H1 (cell line): Measurements from ENCODE around the gene CELSR1. TPM values are rescaled to one million over a fixed set of nuclear protein-coding genes. Genes with fewer than 3 reads are reported as not detected.

Experiments used
- CTCF ChIA-PET: fragments of 300-600 bp; sonication (Branson Sonifier 250); formaldehyde crosslinking; loops from one replicate; lab custom pipeline; 2021; ENCODE audit not compliant: partially characterized antibody; lab: Charles Lee
- POLR2A ChIA-PET: fragments of 300-600 bp; sonication (Branson Sonifier 250); formaldehyde crosslinking; loops from one replicate; lab custom pipeline; 2021; ENCODE audit warnings: inconsistent platforms; ENCODE audit not compliant: partially characterized antibody; lab: Charles Lee
- DNase-seq, 2 experiments: peaks; one replicate each; pipeline versions ENCODE4 v3.0.0 to v3.0.0-alpha.2; 2010 to 2022; ENCODE audit warnings: low spot score in 2 of 2, low read depth in 1 of 2, mixed read lengths in 1 of 2
- FAIRE-seq: peaks from 2 replicates; lab custom pipeline; 2011; peaks lifted over from hg19 to GRCh38; lab: Jason Lieb, UNC
- H2AFZ ChIP-seq: 2 replicates; pipeline ENCODE4 v1.8.1; 2012; ENCODE audit warnings: low read length, inconsistent platforms
- H2AK5ac ChIP-seq: 2 replicates; pipeline ENCODE4 v1.6.1; 2013; ENCODE audit warnings: low read depth, low read length
- H2BK120ac ChIP-seq: replicated peaks from 2 replicates; pipeline ENCODE3; 2013; ENCODE audit warnings: low read depth, low read length, inconsistent platforms
- H2BK12ac ChIP-seq: 2 replicates; pipeline ENCODE4 v1.6.1; 2013; ENCODE audit warnings: low read depth, low read length
- H2BK15ac ChIP-seq: 2 replicates; pipeline ENCODE4 v1.6.1; 2013; ENCODE audit warnings: low read length
- H2BK20ac ChIP-seq: 2 replicates; pipeline ENCODE4 v1.6.1; 2013; ENCODE audit warnings: low read length
- H2BK5ac ChIP-seq: 2 replicates; pipeline ENCODE4 v1.6.1; 2013; ENCODE audit warnings: low read depth, low read length
- H3K14ac ChIP-seq: 2 replicates; pipeline ENCODE4 v1.6.1; 2013; ENCODE audit warnings: inconsistent platforms; ENCODE audit not compliant: insufficient read length
- H3K18ac ChIP-seq: 2 replicates; pipeline ENCODE4 v1.6.1; 2013; ENCODE audit warnings: low read length; ENCODE audit errors: extremely low read depth
- H3K23ac ChIP-seq: 2 replicates; pipeline ENCODE4 v1.6.1; 2013; ENCODE audit warnings: inconsistent platforms; ENCODE audit not compliant: insufficient read length
- H3K23me2 ChIP-seq: 2 replicates; pipeline ENCODE4 v1.6.1; 2013; ENCODE audit warnings: low read depth, low read length
- H3K27ac ChIP-seq: 2 replicates; pipeline ENCODE4 v1.6.1; 2011; ENCODE audit warnings: low read depth, low read length, inconsistent platforms
- H3K27me3 ChIP-seq, 4 experiments: replicated peaks in 1 of 4; 1 replicate in 1 of 4; 2 replicates in 3 of 4; pipeline versions ENCODE4 v1.6.1 to v1.8.1; 2011 to 2013; ENCODE audit warnings: low read length in 3 of 4, mild to moderate bottlenecking in 3 of 4, inconsistent platforms in 2 of 4, mixed read lengths in 2 of 4, moderate library complexity in 1 of 4; ENCODE audit not compliant: control insufficient read depth in 3 of 4, insufficient read depth in 3 of 4; ENCODE audit errors: extremely low read depth in 1 of 4
- H3K36me3 ChIP-seq, 4 experiments: 2 replicates each; pipeline versions ENCODE4 v1.6.1 to v1.8.1; 2011 to 2013; ENCODE audit warnings: mild to moderate bottlenecking in 4 of 4, low read length in 3 of 4, moderate library complexity in 2 of 4, control low read depth in 1 of 4, inconsistent platforms in 1 of 4; ENCODE audit not compliant: insufficient read depth in 4 of 4, control insufficient read depth in 2 of 4
- H3K4ac ChIP-seq: replicated peaks from 2 replicates; pipeline ENCODE3; 2013; ENCODE audit warnings: low read length, low read depth, mixed read lengths, inconsistent platforms; ENCODE audit not compliant: insufficient read length
- H3K4me1 ChIP-seq, 4 experiments: replicated peaks in 1 of 4; 1 replicate in 1 of 4; 2 replicates in 3 of 4; pipeline versions ENCODE4 v1.6.1 to v1.8.1; 2011 to 2013; ENCODE audit warnings: low read length in 3 of 4, inconsistent platforms in 2 of 4, mixed read lengths in 1 of 4; ENCODE audit not compliant: insufficient read depth in 4 of 4, control insufficient read depth in 3 of 4
- H3K4me2 ChIP-seq, 2 experiments: 2 replicates each; pipeline versions ENCODE4 v1.6.1 to v1.8.1; 2011 to 2013; ENCODE audit warnings: low read depth in 2 of 2, low read length in 2 of 2, control low read depth in 1 of 2, inconsistent platforms in 1 of 2, mild to moderate bottlenecking in 1 of 2; ENCODE audit not compliant: insufficient read depth in 1 of 2
- H3K4me3 ChIP-seq, 4 experiments: fragments of 200-600, 300-600 bp in 1 of 4; sonication (generic), shearing (Covaris generic), sonication (Bioruptor Twin) in 1 of 4; 2 replicates each; pipeline versions ENCODE4 v1.5.1 to v1.8.1; 2011 to 2016; ENCODE audit warnings: low read length in 4 of 4, low read depth in 3 of 4, control low read depth in 2 of 4, inconsistent platforms in 2 of 4, mild to moderate bottlenecking in 2 of 4, mixed read lengths in 1 of 4, moderate library complexity in 1 of 4; ENCODE audit not compliant: insufficient read depth in 2 of 4; ENCODE audit errors: extremely low read depth in 1 of 4
- H3K56ac ChIP-seq: replicated peaks from 2 replicates; pipeline ENCODE3; 2013; ENCODE audit warnings: low read depth, mild to moderate bottlenecking, mixed read lengths, low read length, inconsistent platforms; ENCODE audit not compliant: insufficient read length
- H3K79me1 ChIP-seq: 2 replicates; pipeline ENCODE4 v1.6.1; 2013; ENCODE audit warnings: low read depth, low read length, control low read depth
- H3K79me2 ChIP-seq, 2 experiments: 2 replicates each; pipeline versions ENCODE4 v1.6.1 to v1.8.1; 2012 to 2013; ENCODE audit warnings: low read length in 2 of 2, mild to moderate bottlenecking in 2 of 2, inconsistent platforms in 1 of 2; ENCODE audit not compliant: insufficient read depth in 2 of 2, control insufficient read depth in 1 of 2
- H3K9ac ChIP-seq, 4 experiments: replicated peaks in 1 of 4; 1 replicate in 1 of 4; 2 replicates in 3 of 4; pipeline versions ENCODE4 v1.6.1 to v1.8.1; 2011 to 2013; ENCODE audit warnings: low read depth in 3 of 4, low read length in 3 of 4, control low read depth in 2 of 4, mild to moderate bottlenecking in 2 of 4, moderate library complexity in 2 of 4, inconsistent platforms in 1 of 4; ENCODE audit errors: extremely low read depth in 1 of 4
- H3K9me3 ChIP-seq, 2 experiments: 2 replicates each; pipeline versions ENCODE4 v1.6.1 to v1.8.1; 2012 to 2013; ENCODE audit warnings: mild to moderate bottlenecking in 2 of 2, moderate library complexity in 2 of 2, control low read depth in 1 of 2, inconsistent platforms in 1 of 2, low read depth in 1 of 2, low read length in 1 of 2, mixed read lengths in 1 of 2; ENCODE audit not compliant: insufficient read depth in 2 of 2
- H4K20me1 ChIP-seq, 2 experiments: replicated peaks in 1 of 2; 2 replicates each; pipeline versions ENCODE3 to v1.8.1; 2011 to 2013; ENCODE audit warnings: inconsistent platforms in 2 of 2, low read length in 2 of 2, mild to moderate bottlenecking in 1 of 2; ENCODE audit not compliant: insufficient read depth in 2 of 2, control insufficient read depth in 1 of 2
- H4K5ac ChIP-seq: 2 replicates; pipeline ENCODE4 v1.6.1; 2013; ENCODE audit warnings: low read length, low read depth, mixed read lengths, inconsistent platforms; ENCODE audit not compliant: insufficient read length
- H4K8ac ChIP-seq: 2 replicates; pipeline ENCODE4 v1.8.0; 2013; ENCODE audit warnings: mild to moderate bottlenecking, moderate library complexity, low read length, inconsistent platforms; ENCODE audit not compliant: insufficient read depth; ENCODE audit errors: extremely low read depth
- H4K91ac ChIP-seq: replicated peaks from 2 replicates; pipeline ENCODE3; 2013; ENCODE audit warnings: low read length, mixed read lengths, inconsistent platforms; ENCODE audit not compliant: insufficient read length
- CREB1 ChIP-seq: IDR thresholded peaks from 2 replicates; pipeline ENCODE4 v1.6.1; 2012; ENCODE audit warnings: inconsistent platforms
- EZH2 ChIP-seq: fragments of 200-600 bp; sonication (generic); IDR thresholded peaks from 2 replicates; pipeline ENCODE4 v1.7.1; 2012; ENCODE audit warnings: low read depth, mild to moderate bottlenecking, moderate library complexity, low read length, inconsistent platforms; ENCODE audit not compliant: severe bottlenecking
- GABPA ChIP-seq: IDR thresholded peaks from 2 replicates; pipeline ENCODE4 v1.6.1; 2011; ENCODE audit warnings: mild to moderate bottlenecking, low read length, moderate library complexity, borderline replicate concordance; ENCODE audit not compliant: insufficient read depth
- HDAC6 ChIP-seq: IDR thresholded peaks from one replicate; pipeline ENCODE4 v1.7.1; 2012; ENCODE audit warnings: low read depth, mild to moderate bottlenecking, inconsistent platforms, low read length, moderate library complexity
- KDM4A ChIP-seq: IDR thresholded peaks from one replicate; pipeline ENCODE4 v1.7.1; 2012; ENCODE audit warnings: low read depth, mild to moderate bottlenecking, moderate library complexity, low read length, inconsistent platforms; ENCODE audit not compliant: severe bottlenecking
- RAD21 ChIP-seq, 2 experiments: IDR thresholded peaks in 1 of 2; conservative IDR thresholded peaks in 1 of 2; 2 replicates each; pipeline ENCODE4 v1.6.1; 2011; ENCODE audit warnings: low read depth in 2 of 2, low read length in 2 of 2, improper control_type of control experiment in 1 of 2, inconsistent platforms in 1 of 2, mild to moderate bottlenecking in 1 of 2, moderate library complexity in 1 of 2
- SUZ12 ChIP-seq: fragments of 200-600 bp; sonication (generic); IDR thresholded peaks from 2 replicates; pipeline ENCODE4 v1.6.1; 2012; ENCODE audit warnings: mild to moderate bottlenecking, inconsistent platforms, low read length, moderate library complexity, mixed read lengths
- WGBS, 2 experiments: shearing (Covaris generic) in 1 of 2; methylation state at CpG; one replicate each; pipeline versions ENCODE4 v1.1.6 to v1.1.7; 2013 to 2015; ENCODE audit warnings: low lambda C conversion rate in 2 of 2, mixed read lengths in 2 of 2, inconsistent platforms in 1 of 2, low coverage in 1 of 2, missing lambda C conversion rate in 1 of 2; ENCODE audit not compliant: insufficient replicate concordance in 2 of 2, insufficient coverage in 1 of 2, insufficient read length in 1 of 2; ENCODE audit errors: extremely low coverage in 1 of 2, missing lambda C conversion rate in 1 of 2; 5-methylcytosine and 5-hydroxymethylcytosine counted together
- polyA plus RNA-seq, 7 experiments: library from polyadenylated mRNA; depleted of rRNA in 3 of 7; stranded (reverse) in 5 of 7; unstranded in 2 of 7; fragments of >200 nt in 5 of 7; fragments of 200-250 nt in 2 of 7; gene quantifications; 1 replicate in 5 of 7; 2 replicates in 1 of 7; 4 replicates in 1 of 7; pipeline versions ENCODE4 v1.2.1 to v1.2.3, GENCODE V29; 2011 to 2013; ENCODE audit warnings: missing spikeins in 2 of 7, mixed read lengths in 2 of 7
- total RNA-seq: library from RNA; stranded (reverse); fragmentation: NEBNext Ultra II Directional; extraction: Animal tissue kit (Norgen Biotek cat#: 25700); gene quantifications from 2 replicates; pipeline ENCODE4 v1.2.1, GENCODE V29; 2021
- TF ChIP-seq, protein P1 (sequence below): IDR thresholded peaks from 2 replicates; pipeline ENCODE4 v1.6.1; 2011; ENCODE audit warnings: low read length, improper control_type of control experiment

CELSR1 gene
- total and polyA plus RNA-seq, 2 of the 8 experiments (the other 6 are each of a cell fraction or from before 2014, with no cell fraction given): 9.0 to 12.4 TPM

DNA sequence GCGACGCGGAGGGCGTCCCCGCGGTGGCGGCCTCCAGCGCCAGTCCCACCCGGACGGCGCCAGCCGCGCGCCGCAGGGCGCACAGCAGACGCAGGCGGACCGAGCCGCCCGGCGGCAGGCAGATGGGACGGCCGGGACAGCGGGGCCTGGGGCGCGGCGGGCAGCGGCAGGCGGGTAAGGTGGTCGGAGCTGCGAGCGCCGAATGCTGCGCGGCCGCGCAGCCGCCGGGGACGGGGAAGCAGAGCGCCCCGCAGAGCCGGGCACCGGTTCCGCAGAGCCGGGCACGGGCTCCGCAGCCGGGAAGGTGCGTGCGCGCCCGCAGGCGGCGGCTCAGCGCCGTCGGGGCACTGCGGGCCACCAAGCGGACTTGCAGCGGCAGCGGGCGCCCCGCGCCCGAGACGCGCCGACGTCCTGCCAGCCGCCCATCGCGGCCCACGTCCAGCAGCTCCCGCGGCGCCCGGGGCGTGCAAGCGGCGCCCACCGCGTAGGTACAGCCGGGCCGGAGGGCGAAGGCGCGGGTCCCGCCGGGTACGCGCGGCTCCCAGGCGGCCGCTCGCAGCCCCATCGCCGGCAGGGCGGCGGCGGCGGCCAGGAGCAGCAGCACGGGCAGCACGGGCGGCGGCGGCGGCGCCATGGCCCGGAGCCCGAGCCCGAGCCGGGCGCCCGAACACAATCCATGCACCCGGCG is 739 bp downstream of the CELSR1 start:
- peak overlapping the region; percentile 35 to 70 (median 37); a peak in 7 of 8 replicates for H3K4me3 ChIP-seq
- POLR2A ChIA-PET: interaction anchor here (1.2 to 2.2 kb wide), 9 partner anchors 15 to 178 kb away, joined by 3 to 8 read pairs (median 3); no protein-coding TSS in a partner anchor
- H3K18ac ChIP-seq: no peak overlapping the region
- H3K79me2 ChIP-seq: peaks cover 0 to 2% of the 10 kb centered on the region in 2 experiments; a peak in 1 of 4 replicates
- peak overlapping the region in 1 of 4 experiments; percentile 68; a peak in 2 of 7 replicates for H3K9ac ChIP-seq
- H3K23ac ChIP-seq: no peak overlapping the region
- no peak overlapping the region for H2BK12ac ChIP-seq
- H2BK5ac ChIP-seq: no peak overlapping the region
- no peak overlapping the region for H4K91ac ChIP-seq
- no peak overlapping the region for H3K56ac ChIP-seq
- 4% methylated on average over 66 of the region's 118 CpGs; no CpG with 5 or more reads in 1 of the 2 experiments for WGBS, 2 experiments
- H3K36me3 ChIP-seq: peaks cover 0 to 21% (median 6%) of the 10 kb centered on the region in 4 experiments; a peak in 5 of 8 replicates
- H4K5ac ChIP-seq: no peak overlapping the region
- H3K4me2 ChIP-seq: peak overlapping the region; percentile 58 to 76
- no peak overlapping the region for H2BK15ac ChIP-seq
- TF ChIP-seq GABPA (no peak), HDAC6 (no peak), CREB1 (no peak), RAD21 (IDR thresholded peaks at IDR 0.05 in 1 of 2, conservative IDR thresholded peaks at IDR 0.05 in 1 of 2; ENCODE audit: low read depth in 2 of 2, low read length in 2 of 2) (no peak), EZH2 (peak; percentile 37), KDM4A (peak; percentile 84), SUZ12 (0 out of 2 replicates have a peak, but pooled peaks have one; percentile 43)
- TF ChIP-seq, protein P1, sequence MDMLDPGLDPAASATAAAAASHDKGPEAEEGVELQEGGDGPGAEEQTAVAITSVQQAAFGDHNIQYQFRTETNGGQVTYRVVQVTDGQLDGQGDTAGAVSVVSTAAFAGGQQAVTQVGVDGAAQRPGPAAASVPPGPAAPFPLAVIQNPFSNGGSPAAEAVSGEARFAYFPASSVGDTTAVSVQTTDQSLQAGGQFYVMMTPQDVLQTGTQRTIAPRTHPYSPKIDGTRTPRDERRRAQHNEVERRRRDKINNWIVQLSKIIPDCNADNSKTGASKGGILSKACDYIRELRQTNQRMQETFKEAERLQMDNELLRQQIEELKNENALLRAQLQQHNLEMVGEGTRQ: no peak
- no peak overlapping the region for H3K14ac ChIP-seq
- CTCF ChIA-PET: interaction anchor here (0.9 to 1.8 kb wide), 4 partner anchors 9 to 174 kb away, joined by 3 to 5 read pairs (median 4); no protein-coding TSS in a partner anchor
- no peak overlapping the region for H3K27ac ChIP-seq
- peaks cover 0 to 12% (median 7%) of the 10 kb centered on the region in 4 experiments; a peak in 6 of 7 replicates for H3K4me1 ChIP-seq
- H2BK20ac ChIP-seq: no peak overlapping the region
- H3K4ac ChIP-seq: no peak overlapping the region
- no peak overlapping the region for H2AFZ ChIP-seq
- H4K20me1 ChIP-seq: peaks cover 15 to 30% of the 10 kb centered on the region in 2 experiments
- H3K23me2 ChIP-seq: peaks cover 9% of the 10 kb centered on the region; the same call in 1 of the 2 replicates
- H4K8ac ChIP-seq: no peak overlapping the region
- peaks cover 17 to 45% (median 40%) of the 10 kb centered on the region in 4 experiments for H3K27me3 ChIP-seq
- no peak for FAIRE-seq
- peak in 1 of 2 experiments; percentile 64 for DNase-seq
- H2AK5ac ChIP-seq: no peak overlapping the region
- H3K79me1 ChIP-seq: peaks cover 6% of the 10 kb centered on the region; the same call in 1 of the 2 replicates
- no peak overlapping the region for H2BK120ac ChIP-seq
- peaks cover 0 to 9% of the 10 kb centered on the region in 2 experiments; a peak in 1 of 4 replicates for H3K9me3 ChIP-seq
